Heart right ventricle (tissue), 16 donors: ENCODE results near the gene STAU1. TPM values are rescaled to one million over a fixed set of nuclear protein-coding genes. Genes with fewer than 3 reads are reported as not detected.

Experiments
- ATAC-seq, 8 donors: fragments of 200-7000 bp; cut with Tn5 transposase; one replicate each; pipeline ENCODE4 v1.9.1; 2020; ENCODE audit warnings: mild to moderate bottlenecking in 8 of 8, moderate library complexity in 8 of 8, moderate number of reproducible peaks in 1 of 8
- DNase-seq, 2 donors: peaks; one replicate each; pipeline ENCODE4 v3.0.0-alpha.2; 2020
- H3K27ac ChIP-seq, 10 donors: fragments of 200-600 bp; sonication (generic) in 2 of 10; one replicate each; pipeline versions ENCODE4 v1.5.0 to v1.8.0; 2020 to 2022; ENCODE audit warnings: mild to moderate bottlenecking in 3 of 10
- H3K27me3 ChIP-seq, 7 donors: fragments of 200-600 bp; one replicate each; pipeline ENCODE4 v1.8.0; 2021 to 2022; ENCODE audit warnings: mild to moderate bottlenecking in 2 of 7
- H3K36me3 ChIP-seq, 9 donors: fragments of 200-600 bp; sonication (generic) in 1 of 9; one replicate each; pipeline versions ENCODE4 v1.5.0 to v1.8.0; 2020 to 2022; ENCODE audit warnings: mild to moderate bottlenecking in 2 of 9
- H3K4me1 ChIP-seq, 9 donors: fragments of 200-600 bp; sonication (generic) in 1 of 9; one replicate each; pipeline versions ENCODE4 v1.5.0 to v1.8.0; 2020 to 2022; ENCODE audit warnings: mild to moderate bottlenecking in 4 of 9
- H3K4me3 ChIP-seq, 10 donors: fragments of 200-600 bp; sonication (generic) in 2 of 10; one replicate each; pipeline versions ENCODE4 v1.5.0 to v1.8.0; 2020 to 2022; ENCODE audit warnings: mild to moderate bottlenecking in 7 of 10, moderate library complexity in 2 of 10
- H3K9me3 ChIP-seq, 11 donors: fragments of 200-600 bp in 10 of 11; sonication (generic) in 2 of 11; one replicate each; pipeline versions ENCODE4 v1.5.0 to v1.8.0; 2013 to 2022; ENCODE audit warnings: mild to moderate bottlenecking in 2 of 11, control low read depth in 1 of 11, moderate library complexity in 1 of 11
- CTCF ChIP-seq, 9 donors: fragments of 200-600 bp; sonication (generic) in 2 of 9; IDR thresholded peaks; one replicate each; pipeline versions ENCODE4 v1.5.0 to v1.8.0; 2021 to 2022; ENCODE audit warnings: antibody characterized with exemption in 9 of 9, mild to moderate bottlenecking in 5 of 9, moderate library complexity in 1 of 9
- WGBS, 2 donors: extraction: QIAGEN DNeasy Blood & Tissue Kit; methylation state at CpG; one replicate each; pipeline ENCODE4 v1.1.7; 2013; ENCODE audit warnings: inconsistent platforms in 1 of 2; 5-methylcytosine and 5-hydroxymethylcytosine counted together
- intact Hi-C, 10 donors: fragments of 100-400 bp; cut with DNase I; formaldehyde crosslinking; loops; one replicate each; pipeline versions ENCODE4 v1.11.1 to v1.14.2; 2022
- polyA plus RNA-seq, 2 donors: library from polyadenylated mRNA; stranded (reverse); fragments of 200-250 nt; gene quantifications; one replicate each; pipeline ENCODE4 v1.2.3, GENCODE V29; 2013
- total RNA-seq, 10 donors: library from RNA; stranded (reverse); fragmentation: NEBNext Ultra II Directional in 3 of 10; extraction: Animal tissue kit (Norgen Biotek cat#: 25700) in 3 of 10; gene quantifications; one replicate each; pipeline versions ENCODE4 v1.2.1 to v1.2.4, GENCODE V29; 2021 to 2023
- donor health status: Arrhythmogenic right ventricular cardiomyopathy.
- donor health status: ischemic (EF 13 %, LVEDD 7.1; RV severe dilation, severe dysfunction).
- donor health status: healthy with polysubstance abuse.
- donor health status: DM: no; HTN: yes; CAD: no.
- donor health status: DM: no; HTN: no; CAD: no.
- donor health status: ischemic (EF 25% LVEDD 6.9; RV normal size, moderate dysfunction).
- donor health status: ischemic (EF 25% LVEDD 5.7; RV mildly dilated, moderate dysfunction).
- donor health status: healthy.
- donor health status: DM: yes; HTN: yes; CAD: no.
- donor health status: Ischemic cardiomyopathy.
- donor health status: ischemic (EF 35%, LVEDD 5.7; RV mildly dilated, moderate dysfunction).
- donor health status: nonischemic (EF 11% LVEDD 7.7; RV severe dilation, severe dysfunction).
- donor health status: DM: yes; HTN: yes; CAD: no.
- donor health status: PGD.
- donor health status: ischemic (EF 29% LVEDD 5.4; RV normal size, mild dysfunction).
- donor health status: nonischemic (EF 23%, LVEDD 6.1; RV moderate dilation, normal function).

The STAU1 gene
- total and polyA plus RNA-seq, 12 donors, result 18.0 to 94.3 (median 66.5) TPM

- no peak for ATAC-seq
- no peaks in the 10 kb centered on the region for H3K9me3 ChIP-seq
- H3K4me1 ChIP-seq, result no peaks in the 10 kb centered on the region
- intact Hi-C loops, result no loop called here
- TF ChIP-seq CTCF (IDR thresholded peaks at IDR 0.05), result no peak
- H3K36me3 ChIP-seq, result peaks cover 0 to 97% (median 23%) of the 10 kb centered on the region in 9 donors
- no peak for DNase-seq
- H3K27ac ChIP-seq, result no peak overlapping the region
- whole genome bisulfite sequencing, 2 donors, result 93 to 94% methylated on average over 8 of the region's 8 CpGs
- H3K27me3 ChIP-seq, result no peaks in the 10 kb centered on the region
- H3K4me3 ChIP-seq, result no peak overlapping the region
Measured at GRCh38 chr20:49147296-49147695, 40.8 kb downstream of the STAU1 start.

- Histone ChIP-seq H3K4me3 (no peak overlapping the region), H3K9me3 (no peaks in the 10 kb centered on the region), H3K27ac (no peak overlapping the region), H3K36me3 (peaks cover 0 to 95% (median 22%) of the 10 kb centered on the region in 9 donors), H3K27me3 (no peaks in the 10 kb centered on the region), H3K4me1 (no peaks in the 10 kb centered on the region)
- ATAC-seq (no peak), DNase-seq (no peak)
- no peak for TF ChIP-seq CTCF (IDR thresholded peaks at IDR 0.05)
- intact Hi-C loops, result no loop called here
- 84 to 86% methylated on average over 5 of the region's 5 CpGs for WGBS, 2 donors
Measured at GRCh38 chr20:49146442-49147225, 41.5 kb downstream of the STAU1 start.

GRCh38 chr20:49140834-49141233 is 47.3 kb downstream of the STAU1 start:
- H3K4me1 ChIP-seq, result peaks cover 0 to 12% (median 0%) of the 10 kb centered on the region in 9 donors
- peaks cover 0 to 79% (median 2%) of the 10 kb centered on the region in 9 donors for H3K36me3 ChIP-seq
- ATAC-seq (no peak), DNase-seq (no peak)
- no peaks in the 10 kb centered on the region for H3K9me3 ChIP-seq
- intact Hi-C loops, result loop anchor here in 1 of 10 donors (5.0 kb wide), 1 partner anchor 41 kb away; no protein-coding TSS in a partner anchor
- no peaks in the 10 kb centered on the region for H3K27me3 ChIP-seq
- no peak for TF ChIP-seq CTCF (IDR thresholded peaks at IDR 0.05)
- no peak overlapping the region for H3K27ac ChIP-seq
- no peak overlapping the region for H3K4me3 ChIP-seq
- 70 to 81% methylated on average over 2 of the region's 2 CpGs for WGBS, 2 donors

GRCh38 chr20:49140411-49140810 is 47.7 kb downstream of the STAU1 start:
- DNase-seq (no peak), ATAC-seq (no peak)
- no peak for TF ChIP-seq CTCF (IDR thresholded peaks at IDR 0.05)
- Histone ChIP-seq H3K27ac (no peak overlapping the region), H3K36me3 (peaks cover 0 to 79% (median 4%) of the 10 kb centered on the region in 9 donors), H3K4me1 (peaks cover 0 to 12% (median 0%) of the 10 kb centered on the region in 9 donors), H3K9me3 (no peaks in the 10 kb centered on the region), H3K4me3 (no peak overlapping the region), H3K27me3 (no peaks in the 10 kb centered on the region)
- WGBS, 2 donors, result 68 to 74% methylated on average over 2 of the region's 2 CpGs
- intact Hi-C loops, result loop anchor here in 1 of 10 donors (5.0 kb wide), 1 partner anchor 42 kb away; no protein-coding TSS in a partner anchor
